OCI-LY3 (cell line): ENCODE data around the gene S100A7.
"Not testable (repeated sequence)": the region's sequence is repeated elsewhere in the genome, so short reads cannot be mapped to it uniquely, and the experiment has no call there.

Experiments
- H2AFZ ChIP-seq: fragments of 200-600, 300-600 bp; shearing (Covaris generic); 2 replicates; pipeline ENCODE4 v1.6.0; 2014; ENCODE audit warnings: antibody characterized with exemption, low read depth, low read length
- H3K27ac ChIP-seq: fragments of 200-600, 300-600 bp; sonication (generic); 2 replicates; pipeline ENCODE4 v1.5.1; 2014; ENCODE audit warnings: mild to moderate bottlenecking, low read length, moderate library complexity, mixed read lengths
- H3K27me3 ChIP-seq: fragments of 200-600, 300-600 bp; sonication (generic); 2 replicates; pipeline ENCODE4 v1.6.1; 2014; ENCODE audit warnings: low read depth, low read length, mixed read lengths
- H3K36me3 ChIP-seq: fragments of 200-600, 300-600 bp; sonication (generic); replicated peaks from 2 replicates; pipeline ENCODE3; 2014; ENCODE audit warnings: low read depth, low read length, mixed read lengths
- H3K4me1 ChIP-seq: fragments of 300-600, 200-600 bp; sonication (generic); 2 replicates; pipeline ENCODE4 v1.6.1; 2014; ENCODE audit warnings: low read length, mixed read lengths
- H3K4me2 ChIP-seq: fragments of 200-600, 300-600 bp; sonication (generic); 2 replicates; pipeline ENCODE4 v1.6.1; 2014; ENCODE audit warnings: low read length, mixed read lengths
- H3K4me3 ChIP-seq: fragments of 300-600, 200-600 bp; sonication (generic); 2 replicates; pipeline ENCODE4 v1.5.1; 2014; ENCODE audit warnings: antibody characterized with exemption, mild to moderate bottlenecking, low read length, moderate library complexity
- H3K79me2 ChIP-seq: fragments of 300-600, 200-600 bp; shearing (Covaris generic); 2 replicates; pipeline ENCODE4 v1.6.1; 2014; ENCODE audit warnings: mild to moderate bottlenecking, low read length, mixed read lengths
- H3K9ac ChIP-seq: fragments of 300-600, 200-600 bp; shearing (Covaris generic); 2 replicates; pipeline ENCODE4 v1.6.0; 2014; ENCODE audit warnings: mild to moderate bottlenecking, low read length, moderate library complexity
- H3K9me3 ChIP-seq: fragments of 200-600, 300-600 bp; shearing (Covaris generic); 2 replicates; pipeline ENCODE4 v1.6.1; 2014; ENCODE audit warnings: low read length, mixed read lengths; ENCODE audit not compliant: insufficient read depth
- H4K20me1 ChIP-seq: fragments of 200-600, 300-600 bp; sonication (generic); 2 replicates; pipeline ENCODE4 v1.6.1; 2016; ENCODE audit warnings: low read length, mixed read lengths; ENCODE audit not compliant: insufficient read depth
- CTCF ChIP-seq: fragments of 200-600, 300-600 bp; sonication (generic); IDR thresholded peaks from 2 replicates; pipeline ENCODE4 v1.5.1; 2014; ENCODE audit warnings: antibody characterized with exemption, low read length, low read depth
- EZH2phosphoT487 ChIP-seq: fragments of 200-600 bp; shearing (Covaris generic); IDR thresholded peaks from 2 replicates; pipeline ENCODE4 v1.6.1; 2018; ENCODE audit warnings: antibody characterized with exemption, mixed run types, low read depth

S100A7 gene

DNA sequence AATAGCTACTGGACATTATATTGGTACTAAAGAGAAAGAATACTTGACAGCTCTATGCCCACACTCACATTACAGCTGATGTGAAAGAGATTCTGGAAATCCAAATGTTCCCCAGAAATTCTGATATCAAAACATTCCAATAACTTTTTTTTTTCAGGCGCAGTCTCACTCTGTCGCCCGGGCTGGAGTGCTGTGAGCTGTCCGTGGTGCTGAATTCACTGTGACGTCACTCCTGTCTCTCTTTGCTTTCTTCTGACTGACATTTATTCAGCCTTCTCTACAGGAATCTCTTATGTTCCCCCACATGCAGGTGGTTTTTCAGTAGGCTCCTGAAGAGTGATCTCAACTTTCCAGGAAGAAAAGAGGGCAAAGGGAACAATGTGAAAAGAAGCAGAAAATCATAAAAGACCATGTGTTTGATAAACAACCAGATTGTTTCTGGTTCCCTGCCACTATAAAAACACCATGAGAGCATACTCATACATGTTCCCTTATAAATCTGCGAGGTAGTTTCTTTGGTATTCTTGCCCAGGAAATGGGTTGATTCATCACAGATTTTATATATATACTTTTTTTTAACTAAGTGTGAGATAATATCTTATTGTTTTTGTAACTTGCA is 37.9 kb downstream of the S100A7 start:
- Histone ChIP-seq H3K9ac (no peak overlapping the region), H4K20me1 (no peaks in the 10 kb centered on the region), H3K4me3 (no peak overlapping the region), H3K36me3 (no peaks in the 10 kb centered on the region), H3K27me3 (peaks cover 60% of the 10 kb centered on the region), H3K4me1 (no peaks in the 10 kb centered on the region), H3K9me3 (no peaks in the 10 kb centered on the region), H3K4me2 (no peak overlapping the region), H3K79me2 (no peaks in the 10 kb centered on the region), H3K27ac (no peak overlapping the region), H2AFZ (no peak overlapping the region)
- TF ChIP-seq EZH2phosphoT487 (no peak), CTCF (no peak)

- Histone ChIP-seq H3K27ac (no peak overlapping the region), H4K20me1 (no peaks in the 10 kb centered on the region), H2AFZ (no peak overlapping the region), H3K79me2 (no peaks in the 10 kb centered on the region), H3K27me3 (peaks cover 40% of the 10 kb centered on the region), H3K9me3 (no peaks in the 10 kb centered on the region), H3K4me1 (peaks cover 17% of the 10 kb centered on the region), H3K4me2 (no peak overlapping the region), H3K4me3 (no peak overlapping the region), H3K9ac (no peak overlapping the region), H3K36me3 (no peaks in the 10 kb centered on the region)
- TF ChIP-seq EZH2phosphoT487 (no peak), CTCF (no peak)
These were observed 40.1 kb downstream of the S100A7 start for GRCh38 chr1:153420306-153420705.

- H3K9ac ChIP-seq, H4K20me1 ChIP-seq, H3K27ac ChIP-seq, H3K4me3 ChIP-seq, H3K4me2 ChIP-seq, H3K79me2 ChIP-seq, H2AFZ ChIP-seq, H3K9me3 ChIP-seq, H3K36me3 ChIP-seq: not testable (repeated sequence)
- Histone ChIP-seq H3K27me3 (peaks cover 34% of the 10 kb centered on the region), H3K4me1 (peaks cover 23% of the 10 kb centered on the region)
These were observed 41.0 kb downstream of the S100A7 start for GRCh38 chr1:153419436-153419793.

- H2AFZ ChIP-seq, result not testable (repeated sequence)
- peaks cover 29% of the 10 kb centered on the region for H3K27me3 ChIP-seq
These were observed 41.6 kb downstream of the S100A7 start for GRCh38 chr1:153418758-153419435.

GRCh38 chr1:153417136-153417888 is 43.1 kb downstream of the S100A7 start:
- Histone ChIP-seq H3K4me3 (no peak overlapping the region), H2AFZ (no peak overlapping the region), H3K36me3 (no peaks in the 10 kb centered on the region), H3K27me3 (peaks cover 25% of the 10 kb centered on the region), H3K4me2 (no peak overlapping the region), H3K9me3 (no peaks in the 10 kb centered on the region), H3K4me1 (peaks cover 23% of the 10 kb centered on the region), H4K20me1 (no peaks in the 10 kb centered on the region), H3K9ac (no peak overlapping the region), H3K79me2 (no peaks in the 10 kb centered on the region), H3K27ac (no peak overlapping the region)
- TF ChIP-seq EZH2phosphoT487 (no peak), CTCF (no peak)

More at GRCh38 chr1:153418758-153419435, 41.6 kb downstream of the S100A7 start:
- not testable (repeated sequence) for H3K36me3 ChIP-seq, H3K27ac ChIP-seq, H3K4me2 ChIP-seq, H4K20me1 ChIP-seq, H3K4me3 ChIP-seq, H3K9me3 ChIP-seq, H3K9ac ChIP-seq, H3K79me2 ChIP-seq
- H3K4me1 ChIP-seq, result peaks cover 23% of the 10 kb centered on the region
